ENCODE measurements around the gene ENC1. TPM values are rescaled to one million over a fixed set of nuclear protein-coding genes. Genes with fewer than 3 reads are reported as not detected.
A peak's percentile ranks its signal among the peaks of the same experiment; 100 is the strongest.

Gene ENC1
- total and polyA plus RNA-seq, 3 experiments from 2014 or later, result 0.68 to 3.5 (median 0.93) TPM

DNA sequence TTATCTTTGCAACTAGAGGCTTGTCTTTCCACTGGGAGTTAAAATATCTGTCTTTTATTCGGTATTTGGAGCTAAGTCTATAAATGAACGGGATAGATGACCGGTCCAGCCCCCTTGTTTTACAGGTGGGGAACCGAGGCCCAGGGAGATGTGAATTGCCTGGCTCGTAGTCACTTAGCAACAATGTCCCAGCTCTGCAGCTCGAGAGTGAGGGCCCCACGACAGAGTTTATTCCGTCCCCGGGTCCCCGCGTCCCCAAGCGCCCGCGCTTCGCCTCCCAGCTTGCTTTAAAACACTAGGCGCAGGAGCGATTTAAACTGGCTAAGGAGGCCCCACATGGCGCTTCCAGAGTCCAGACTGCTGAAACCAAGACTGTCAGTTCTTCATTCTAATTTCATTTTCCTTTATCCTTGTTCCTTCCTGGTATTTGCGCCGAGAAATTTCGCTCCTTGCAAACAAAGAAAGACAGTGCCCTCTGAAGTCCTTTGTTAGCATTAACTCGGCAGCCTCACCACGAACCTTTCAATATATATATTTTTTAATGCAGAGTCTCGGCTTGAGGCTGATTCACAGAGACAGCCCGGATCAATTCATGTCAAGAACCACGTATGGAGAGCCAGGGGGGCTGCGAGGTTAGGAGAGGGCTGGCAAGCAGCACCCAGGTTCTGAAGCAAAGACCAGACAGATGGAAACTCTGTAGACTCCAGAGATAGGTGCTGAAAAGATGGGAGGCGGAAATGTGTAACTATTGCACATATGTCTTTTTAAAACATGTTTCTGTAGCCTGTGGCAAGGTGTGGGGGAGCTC, 1.4 kb upstream of the ENC1 start:
- Mint-ChIP-seq H3K27ac (peak overlapping the region in 6 of 8 donors; percentile 46 to 95 (median 67)), H3K9me3 (no peaks in the 10 kb centered on the region), H3K36me3 (peaks cover 0 to 8% (median 0%) of the 10 kb centered on the region in 3 donors), H3K4me3 (peak overlapping the region; percentile 86 to 96 (median 89)), H3K4me1 (peaks cover 23 to 41% (median 34%) of the 10 kb centered on the region in 3 donors), H3K27me3 (peaks cover 7 to 30% of the 10 kb centered on the region in 2 donors)
- peaks cover 11% of the 10 kb centered on the region for H3K4me1 ChIP-seq (ENCODE audit: insufficient read depth, low read length)
- H3K9me3 ChIP-seq (ENCODE audit: low read length), result no peaks in the 10 kb centered on the region
- H3K27ac ChIP-seq (ENCODE audit: low read depth, low read length), result no peak overlapping the region
- ChIA-PET CTCF (interaction anchor here (1.6 to 2.4 kb wide), 2 partner anchors 734 to 740 kb away, joined by 4 to 12 read pairs; no protein-coding TSS in a partner anchor), POLR2A (no interaction called here)
- no peaks in the 10 kb centered on the region for H3K36me3 ChIP-seq (ENCODE audit: insufficient read depth, low read length)
- no peaks in the 10 kb centered on the region for H3K27me3 ChIP-seq (ENCODE audit: insufficient read depth, low read length, poor library complexity, severe bottlenecking)
- H3K4me3 ChIP-seq (ENCODE audit: low read length), result peak overlapping the region; percentile 79
- peak in 1 of 5 donors; percentile 25 for DNase-seq

DNA sequence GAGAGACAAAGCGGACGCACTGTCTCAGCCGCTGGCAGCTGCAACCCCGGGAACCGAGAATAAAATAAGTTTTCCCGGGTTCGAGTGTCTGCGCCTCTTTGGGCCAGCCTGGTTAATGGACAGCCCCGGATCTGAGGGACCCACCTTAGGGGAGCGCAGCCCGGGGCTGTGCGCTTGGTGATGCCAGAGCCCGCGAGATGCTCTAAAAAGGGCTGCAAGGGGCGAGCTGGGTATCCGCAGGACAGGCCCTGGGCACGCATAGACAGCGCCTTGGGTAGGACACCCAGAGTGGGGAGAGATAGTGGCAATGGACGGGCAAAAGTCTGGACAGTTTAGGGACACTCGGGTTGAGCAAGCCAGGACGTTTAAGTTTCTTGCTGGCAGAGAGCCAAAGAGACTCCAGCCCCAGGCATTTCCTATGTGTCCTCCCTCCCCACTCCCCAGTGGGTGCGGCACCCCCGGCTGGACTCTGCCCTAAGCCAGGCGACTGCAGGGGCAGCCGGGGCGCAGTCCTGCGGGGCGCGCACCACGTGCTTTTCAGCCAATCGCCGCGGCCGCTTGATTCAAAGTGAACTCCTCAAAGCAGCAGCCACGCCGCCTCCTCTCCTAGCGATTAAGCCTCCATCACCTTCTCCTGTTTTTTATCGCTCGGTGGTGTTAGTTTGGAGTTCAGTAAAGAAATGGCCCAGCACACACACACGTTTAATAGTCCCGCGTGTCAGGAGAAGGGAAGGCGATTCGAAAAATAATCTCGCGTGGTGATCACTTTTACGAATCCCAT, 616 bp upstream of the ENC1 start:
- peaks cover 0 to 9% (median 0%) of the 10 kb centered on the region in 3 donors for H3K36me3 Mint-ChIP-seq
- H3K27me3 Mint-ChIP-seq, result peaks cover 9 to 30% of the 10 kb centered on the region in 2 donors
- Histone ChIP-seq H3K4me3 (ENCODE audit: low read length) (peak overlapping the region; percentile 79), H3K4me1 (ENCODE audit: insufficient read depth, low read length) (peaks cover 11% of the 10 kb centered on the region), H3K27ac (ENCODE audit: low read depth, low read length) (peak overlapping the region; percentile 8), H3K9me3 (ENCODE audit: low read length) (no peaks in the 10 kb centered on the region), H3K36me3 (ENCODE audit: insufficient read depth, low read length) (no peaks in the 10 kb centered on the region), H3K27me3 (ENCODE audit: insufficient read depth, low read length, poor library complexity, severe bottlenecking) (no peaks in the 10 kb centered on the region)
- peaks cover 23 to 41% (median 34%) of the 10 kb centered on the region in 3 donors for H3K4me1 Mint-ChIP-seq
- ChIA-PET CTCF (interaction anchor here (1.0 to 2.4 kb wide), 8 partner anchors 8 to 739 kb away, joined by 3 to 12 read pairs (median 4); no protein-coding TSS in a partner anchor), POLR2A (interaction anchor here (1.1 kb wide), 1 partner anchor 11 kb away, joined by 6 read pairs; no protein-coding TSS in a partner anchor)
- peak overlapping the region in 6 of 8 donors; percentile 46 to 95 (median 68) for H3K27ac Mint-ChIP-seq
- peak in 3 of 5 donors; percentile 14 to 34 (median 21) for DNase-seq
- no peaks in the 10 kb centered on the region for H3K9me3 Mint-ChIP-seq
- peak overlapping the region; percentile 86 to 96 (median 89) for H3K4me3 Mint-ChIP-seq

DNA sequence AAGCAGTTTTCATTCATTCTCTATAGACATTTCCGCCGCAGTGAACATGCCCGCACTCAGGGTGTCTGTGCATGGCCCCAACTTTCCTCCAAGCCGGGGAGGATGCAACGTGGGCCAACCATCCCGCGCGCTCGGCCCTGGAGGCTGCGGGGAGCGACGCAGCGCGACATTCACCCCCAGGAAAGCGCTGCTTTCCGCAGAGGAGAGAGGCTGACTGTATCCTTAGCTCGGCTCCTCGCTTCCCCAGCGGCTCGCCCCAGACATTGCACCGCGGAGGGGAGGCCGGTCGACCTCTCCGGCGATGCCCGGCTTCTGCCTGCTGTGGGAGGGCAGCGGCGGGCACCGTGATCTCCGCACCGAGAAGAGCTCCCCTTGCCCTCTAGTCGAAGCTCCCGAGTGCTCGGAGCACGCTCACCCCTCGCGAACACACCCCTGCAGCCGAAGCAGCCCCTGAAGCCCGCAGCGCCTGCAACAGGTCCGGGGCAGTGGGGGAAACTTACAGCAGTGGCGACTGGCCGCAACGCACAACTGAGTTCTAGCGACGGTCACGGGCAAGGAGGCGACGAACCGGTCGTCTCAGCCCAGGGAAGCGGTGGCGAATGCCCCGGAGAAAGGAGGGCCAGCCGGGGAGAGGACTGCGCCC, 600 bp downstream of the ENC1 start:
- CTCF ChIA-PET, result interaction anchor here (1.0 to 1.5 kb wide), 9 partner anchors 9 to 737 kb away, joined by 3 to 5 read pairs (median 4); no protein-coding TSS in a partner anchor
- Mint-ChIP-seq H3K4me1 (peaks cover 23 to 41% (median 34%) of the 10 kb centered on the region in 3 donors), H3K27me3 (peaks cover 14 to 25% of the 10 kb centered on the region in 2 donors), H3K36me3 (peaks cover 0 to 17% (median 5%) of the 10 kb centered on the region in 3 donors), H3K9me3 (no peaks in the 10 kb centered on the region), H3K4me3 (peak overlapping the region; percentile 86 to 96 (median 89)), H3K27ac (peak overlapping the region; percentile 46 to 93 (median 84))
- Histone ChIP-seq H3K4me1 (ENCODE audit: insufficient read depth, low read length) (peaks cover 11% of the 10 kb centered on the region), H3K9me3 (ENCODE audit: low read length) (no peaks in the 10 kb centered on the region), H3K27me3 (ENCODE audit: insufficient read depth, low read length, poor library complexity, severe bottlenecking) (no peaks in the 10 kb centered on the region), H3K36me3 (ENCODE audit: insufficient read depth, low read length) (no peaks in the 10 kb centered on the region), H3K27ac (ENCODE audit: low read depth, low read length) (peak overlapping the region; percentile 55), H3K4me3 (ENCODE audit: low read length) (peak overlapping the region; percentile 79)
- peak in 3 of 5 donors; percentile 10 to 26 (median 25) for DNase-seq
- POLR2A ChIA-PET, result interaction anchor here (1.1 kb wide), 1 partner anchor 9 kb away, joined by 6 read pairs; no protein-coding TSS in a partner anchor

DNA sequence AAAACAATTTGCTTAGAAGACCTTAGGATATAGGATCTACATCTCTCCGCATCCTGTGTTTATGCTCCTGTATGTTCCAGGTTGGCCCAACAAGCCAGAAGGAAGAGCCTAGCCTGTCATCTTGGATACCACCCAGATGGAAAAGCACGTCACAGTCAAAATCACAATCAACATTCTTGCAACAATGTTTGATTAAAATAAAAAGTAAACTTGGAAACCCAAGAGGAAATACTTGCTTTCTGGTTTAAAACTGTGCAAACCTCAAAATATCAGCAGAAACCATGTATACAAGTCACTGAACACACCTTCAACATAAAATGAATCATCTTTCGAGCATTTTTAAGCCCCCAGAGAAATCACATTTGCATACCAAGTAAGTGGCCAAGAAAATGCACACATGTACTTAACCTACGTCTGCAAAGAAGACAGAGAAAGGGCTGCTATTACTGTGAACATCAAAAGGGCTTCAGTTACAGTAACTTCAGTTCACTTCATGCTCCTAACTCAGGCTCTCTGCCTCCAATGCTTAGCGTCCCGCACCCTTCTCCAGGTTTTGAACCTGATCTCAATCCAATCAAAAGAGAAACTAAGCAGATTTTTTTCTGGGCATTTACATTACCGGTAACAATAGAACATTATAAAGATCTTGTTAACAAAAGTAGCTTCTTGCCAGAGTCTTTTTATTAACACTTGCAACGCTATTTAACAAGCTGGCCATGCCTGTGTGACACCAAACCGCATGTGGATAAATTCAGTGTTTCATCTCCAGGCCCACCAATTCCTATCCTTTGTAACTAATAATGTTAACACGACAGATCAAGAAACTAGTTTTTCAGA, 1.3 kb downstream of the ENC1 start:
- no peaks in the 10 kb centered on the region for H3K9me3 ChIP-seq (ENCODE audit: low read length)
- peaks cover 11% of the 10 kb centered on the region for H3K4me1 ChIP-seq (ENCODE audit: insufficient read depth, low read length)
- H3K27ac ChIP-seq (ENCODE audit: low read depth, low read length), result peak overlapping the region; percentile 55
- no peak for DNase-seq
- Mint-ChIP-seq H3K4me1 (peaks cover 23 to 41% (median 34%) of the 10 kb centered on the region in 3 donors), H3K27me3 (peaks cover 14 to 30% of the 10 kb centered on the region in 2 donors), H3K36me3 (peaks cover 3 to 22% (median 5%) of the 10 kb centered on the region in 3 donors), H3K27ac (peak overlapping the region; percentile 46 to 93 (median 84)), H3K9me3 (no peaks in the 10 kb centered on the region), H3K4me3 (peak overlapping the region; percentile 86 to 96 (median 89))
- POLR2A ChIA-PET, result no interaction called here
- H3K4me3 ChIP-seq (ENCODE audit: low read length), result peak overlapping the region; percentile 79
- no peaks in the 10 kb centered on the region for H3K27me3 ChIP-seq (ENCODE audit: insufficient read depth, low read length, poor library complexity, severe bottlenecking)
- CTCF ChIA-PET, result interaction anchor here (1.0 to 1.5 kb wide), 4 partner anchors 9 to 72 kb away, joined by 3 to 4 read pairs (median 4); no protein-coding TSS in a partner anchor
- no peaks in the 10 kb centered on the region for H3K36me3 ChIP-seq (ENCODE audit: insufficient read depth, low read length)

DNA sequence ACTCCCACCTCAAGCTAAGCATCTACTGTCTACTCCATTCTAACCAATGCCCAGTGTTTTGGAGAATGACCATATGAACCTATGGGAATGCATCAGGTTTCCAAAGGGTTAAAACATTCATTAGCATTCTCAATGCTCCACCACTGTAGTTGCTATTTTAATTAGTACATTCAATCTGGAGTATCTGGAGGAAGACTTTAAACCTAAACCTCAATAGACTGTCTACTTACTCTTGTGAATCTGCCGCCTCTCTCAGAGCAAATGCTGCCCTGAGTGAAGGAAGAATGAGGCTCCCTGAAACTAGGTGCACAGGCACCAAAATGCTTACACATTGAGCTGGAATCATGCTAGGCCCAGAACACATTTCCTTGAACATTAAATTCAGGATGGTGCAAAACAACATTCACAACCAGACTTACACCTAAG, 2.0 kb downstream of the ENC1 start:
- H3K4me3 ChIP-seq (ENCODE audit: low read length), result peak overlapping the region; percentile 79
- H3K36me3 Mint-ChIP-seq, result peaks cover 3 to 24% (median 5%) of the 10 kb centered on the region in 3 donors

DNA sequence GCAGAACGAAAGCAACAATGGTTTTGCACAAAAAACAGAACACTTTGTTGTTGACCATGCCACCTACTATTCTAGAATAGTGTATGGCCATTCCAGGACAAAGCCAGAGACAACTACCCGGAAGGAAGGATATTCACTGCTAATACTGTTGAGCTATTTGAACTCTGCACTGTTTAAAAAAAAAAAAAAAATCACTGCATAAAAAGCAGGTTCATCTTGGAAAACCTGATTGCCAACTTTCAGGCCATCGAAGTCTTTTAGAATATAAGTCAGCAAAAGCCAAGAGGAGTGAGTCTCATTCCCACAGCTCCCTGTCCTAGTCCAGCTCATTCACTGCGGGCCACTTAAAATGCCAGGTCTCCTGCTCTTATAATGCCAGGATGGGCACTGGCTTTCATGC, 4.0 kb downstream of the ENC1 start:
- H3K4me3 Mint-ChIP-seq, result no peak overlapping the region
- H3K36me3 ChIP-seq (ENCODE audit: insufficient read depth, low read length), result no peaks in the 10 kb centered on the region
- peaks cover 3 to 25% (median 5%) of the 10 kb centered on the region in 3 donors for H3K36me3 Mint-ChIP-seq
- DNase-seq, result no peak
- no peak overlapping the region for H3K4me3 ChIP-seq (ENCODE audit: low read length)
- H3K9me3 Mint-ChIP-seq, result no peaks in the 10 kb centered on the region
- ChIA-PET POLR2A (no interaction called here), CTCF (interaction anchor here (2.1 kb wide), 1 partner anchor 13 kb away, joined by 5 read pairs; no protein-coding TSS in a partner anchor)
- peaks cover 30 to 53% (median 42%) of the 10 kb centered on the region in 3 donors for H3K4me1 Mint-ChIP-seq
- H3K27ac Mint-ChIP-seq, result no peak overlapping the region
- H3K27me3 Mint-ChIP-seq, result peaks cover 11 to 24% of the 10 kb centered on the region in 2 donors
- H3K4me1 ChIP-seq (ENCODE audit: insufficient read depth, low read length), result peaks cover 19% of the 10 kb centered on the region
- no peaks in the 10 kb centered on the region for H3K9me3 ChIP-seq (ENCODE audit: low read length)
- no peaks in the 10 kb centered on the region for H3K27me3 ChIP-seq (ENCODE audit: insufficient read depth, low read length, poor library complexity, severe bottlenecking)
- H3K27ac ChIP-seq (ENCODE audit: low read depth, low read length), result no peak overlapping the region

More for the DNA sequence above, 2.0 kb downstream of the ENC1 start:
- Histone ChIP-seq H3K9me3 (ENCODE audit: low read length) (no peaks in the 10 kb centered on the region), H3K27me3 (ENCODE audit: insufficient read depth, low read length, poor library complexity, severe bottlenecking) (no peaks in the 10 kb centered on the region), H3K4me1 (ENCODE audit: insufficient read depth, low read length) (peaks cover 11% of the 10 kb centered on the region), H3K27ac (ENCODE audit: low read depth, low read length) (no peak overlapping the region), H3K36me3 (ENCODE audit: insufficient read depth, low read length) (no peaks in the 10 kb centered on the region)
- peaks cover 14 to 25% of the 10 kb centered on the region in 2 donors for H3K27me3 Mint-ChIP-seq
- CTCF ChIA-PET, result no interaction called here
- H3K27ac Mint-ChIP-seq, result peak overlapping the region in 3 of 8 donors; percentile 7 to 60 (median 46)
- no peak for DNase-seq
- H3K4me3 Mint-ChIP-seq, result peak overlapping the region; percentile 86 to 96 (median 89)
- POLR2A ChIA-PET, result no interaction called here
- no peaks in the 10 kb centered on the region for H3K9me3 Mint-ChIP-seq
- H3K4me1 Mint-ChIP-seq, result peaks cover 23 to 43% (median 34%) of the 10 kb centered on the region in 3 donors

Data from CD8-positive, alpha-beta memory T cell (primary cell).